Immature natural killer cell (primary cell): ENCODE data around the gene GHRH. TPM values are rescaled to one million over a fixed set of nuclear protein-coding genes. Genes with fewer than 3 reads are reported as not detected.

Experiments used
- DNase-seq, 3 donors: peaks; one replicate each; pipeline ENCODE4 v3.0.0; 2022; ENCODE audit warnings: mixed read lengths in 1 of 3
- H3K27ac Mint-ChIP-seq, 6 donors: one replicate each; pipeline ENCODE4 v1.8.0; 2020; ENCODE audit warnings: mixed read lengths in 6 of 6, mild to moderate bottlenecking in 5 of 6, inconsistent platforms in 4 of 6, moderate library complexity in 3 of 6
- H3K27me3 Mint-ChIP-seq, 3 donors: one replicate each; pipeline ENCODE4 v1.8.0; 2020 to 2021; ENCODE audit warnings: low read depth in 3 of 3, mild to moderate bottlenecking in 3 of 3, mixed read lengths in 3 of 3, moderate library complexity in 3 of 3, inconsistent platforms in 1 of 3
- H3K36me3 Mint-ChIP-seq, 3 donors: one replicate each; pipeline ENCODE4 v1.8.0; 2020; ENCODE audit warnings: mixed read lengths in 3 of 3, inconsistent platforms in 2 of 3, mild to moderate bottlenecking in 2 of 3
- H3K4me1 Mint-ChIP-seq, 2 donors: one replicate each; pipeline ENCODE4 v1.8.0; 2020; ENCODE audit warnings: inconsistent platforms in 2 of 2, mild to moderate bottlenecking in 2 of 2, mixed read lengths in 2 of 2, moderate library complexity in 1 of 2
- H3K4me3 Mint-ChIP-seq, 5 donors: one replicate each; pipeline ENCODE4 v1.8.0; 2020; ENCODE audit warnings: mild to moderate bottlenecking in 5 of 5, mixed read lengths in 5 of 5, inconsistent platforms in 3 of 5, moderate library complexity in 3 of 5
- H3K9me3 Mint-ChIP-seq, 6 donors: one replicate each; pipeline ENCODE4 v1.8.0; 2020; ENCODE audit warnings: mild to moderate bottlenecking in 6 of 6, mixed read lengths in 6 of 6, inconsistent platforms in 4 of 6, moderate library complexity in 3 of 6
- polyA plus RNA-seq, 3 donors: library from polyadenylated mRNA; unstranded; fragments of 300-500 nt; fragmentation: Illumina TruSeq; gene quantifications; one replicate each; pipeline ENCODE4 v1.2.3, GENCODE V29; 2021

The GHRH gene
- polyA plus RNA-seq, 3 donors from 2014 or later, result not detected

DNA sequence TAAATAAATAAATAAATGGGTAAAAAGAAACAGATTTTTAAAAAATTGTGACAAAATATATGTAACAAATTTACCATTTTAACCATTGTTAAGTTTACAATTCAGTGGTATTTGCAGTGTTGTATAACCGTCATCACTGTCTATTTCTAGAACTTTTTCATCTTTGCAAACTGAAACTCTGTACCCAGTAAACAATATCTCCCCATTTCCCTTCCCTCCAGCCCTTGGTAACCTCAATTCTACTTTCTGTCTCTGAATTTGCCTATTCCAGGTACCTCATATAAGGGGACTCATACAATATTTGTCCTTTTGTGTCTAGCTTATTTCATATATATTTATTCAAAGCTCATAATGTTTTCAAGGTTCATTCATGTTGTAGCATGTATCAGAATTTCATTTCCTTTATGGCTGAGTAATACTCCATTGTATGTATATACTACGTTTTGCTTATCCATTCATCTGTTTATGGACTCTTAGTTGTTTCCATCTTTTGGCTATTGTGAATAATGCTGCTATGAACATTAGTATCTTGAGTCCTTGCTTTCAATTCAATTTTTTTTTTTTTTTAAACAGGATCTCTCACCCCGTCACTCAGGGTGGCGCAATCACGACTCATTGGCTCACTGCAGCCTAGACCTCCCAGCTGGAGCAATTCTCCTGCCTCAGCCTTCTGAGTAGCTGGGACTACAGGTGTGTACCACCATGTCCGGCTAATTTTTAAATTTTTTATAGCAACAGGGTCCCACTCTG lies 36.8 kb upstream of the GHRH start:
- Mint-ChIP-seq H3K4me1 (peaks cover 27 to 60% of the 10 kb centered on the region in 2 donors), H3K27me3 (peaks cover 0 to 3% (median 2%) of the 10 kb centered on the region in 3 donors), H3K36me3 (peaks cover 6 to 37% (median 14%) of the 10 kb centered on the region in 3 donors), H3K27ac (peak overlapping the region in 1 of 6 donors; percentile 58), H3K9me3 (no peaks in the 10 kb centered on the region), H3K4me3 (no peak overlapping the region)
- no peak for DNase-seq

GRCh38 chr20:37297066-37297736 lies 35.6 kb upstream of the GHRH start:
- H3K27ac Mint-ChIP-seq, result no peak overlapping the region
- H3K9me3 Mint-ChIP-seq, result no peaks in the 10 kb centered on the region
- peaks cover 0 to 3% (median 2%) of the 10 kb centered on the region in 3 donors for H3K27me3 Mint-ChIP-seq
- H3K36me3 Mint-ChIP-seq, result peaks cover 10 to 41% (median 17%) of the 10 kb centered on the region in 3 donors
- no peak for DNase-seq
- peaks cover 29 to 68% of the 10 kb centered on the region in 2 donors for H3K4me1 Mint-ChIP-seq
- H3K4me3 Mint-ChIP-seq, result no peak overlapping the region

DNA sequence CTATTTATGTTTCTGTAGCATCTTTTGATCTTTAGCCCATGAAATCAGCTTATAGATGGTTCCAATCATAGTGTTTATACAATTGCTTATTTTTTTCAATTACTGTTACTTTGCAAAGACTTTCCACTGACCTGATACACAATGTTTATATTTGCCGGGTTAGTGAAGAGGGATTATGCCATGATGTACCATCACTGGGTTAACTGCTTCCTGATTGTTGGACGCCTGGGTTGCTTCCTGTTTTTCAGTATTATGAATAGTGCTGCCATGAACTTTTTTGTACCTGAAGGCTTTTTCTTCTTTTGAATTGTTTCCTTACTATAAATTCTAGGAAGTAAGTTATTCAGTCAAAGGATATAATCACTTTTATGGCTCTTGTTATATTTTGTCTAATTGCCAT lies 34.8 kb upstream of the GHRH start:
- Mint-ChIP-seq H3K4me1 (peaks cover 31 to 74% of the 10 kb centered on the region in 2 donors), H3K4me3 (no peak overlapping the region)

GRCh38 chr20:37295595-37295994 lies 34.0 kb upstream of the GHRH start:
- Mint-ChIP-seq H3K9me3 (no peaks in the 10 kb centered on the region), H3K4me3 (no peak overlapping the region), H3K4me1 (peaks cover 35 to 81% of the 10 kb centered on the region in 2 donors), H3K27me3 (peaks cover 0 to 3% (median 0%) of the 10 kb centered on the region in 3 donors), H3K36me3 (peaks cover 10 to 30% (median 21%) of the 10 kb centered on the region in 3 donors), H3K27ac (peak overlapping the region in 1 of 6 donors; percentile 12)
- no peak for DNase-seq

More for the DNA sequence above, 34.8 kb upstream of the GHRH start:
- Mint-ChIP-seq H3K27ac (peak overlapping the region in 2 of 6 donors; percentile 19 to 56), H3K9me3 (no peaks in the 10 kb centered on the region), H3K36me3 (peaks cover 10 to 33% (median 18%) of the 10 kb centered on the region in 3 donors), H3K27me3 (peaks cover 0 to 3% (median 0%) of the 10 kb centered on the region in 3 donors)
- DNase-seq, result no peak

DNA sequence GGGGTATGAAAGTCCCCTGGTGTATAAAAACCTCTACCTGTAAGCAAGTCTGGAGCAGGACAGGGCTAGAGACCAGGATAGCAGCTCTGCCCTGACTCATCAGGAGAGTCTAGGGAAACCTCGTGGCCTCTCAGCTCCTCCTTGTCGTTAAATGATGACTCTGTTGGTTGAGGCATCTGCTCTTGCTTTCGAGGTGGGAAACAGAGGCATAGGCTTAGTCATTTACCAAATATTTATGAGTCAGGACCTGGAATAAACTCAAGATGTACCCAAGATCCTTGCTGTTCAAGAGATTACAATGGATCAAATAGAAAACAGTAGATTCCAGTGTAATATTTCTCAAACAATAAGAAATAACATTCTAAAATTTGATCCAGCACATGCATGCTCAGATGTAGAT lies 33.4 kb upstream of the GHRH start:
- Mint-ChIP-seq H3K27ac (no peak overlapping the region), H3K4me3 (no peak overlapping the region)

GRCh38 chr20:37294262-37294981 lies 32.8 kb upstream of the GHRH start:
- no peak for DNase-seq
- Mint-ChIP-seq H3K27ac (no peak overlapping the region), H3K36me3 (peaks cover 10 to 22% (median 14%) of the 10 kb centered on the region in 3 donors), H3K4me1 (peaks cover 37 to 80% of the 10 kb centered on the region in 2 donors), H3K9me3 (no peaks in the 10 kb centered on the region), H3K4me3 (no peak overlapping the region), H3K27me3 (peaks cover under 1 to 1% (median under 1%) of the 10 kb centered on the region in 3 donors)

More for the DNA sequence above, 33.4 kb upstream of the GHRH start:
- peaks cover 10 to 24% (median 15%) of the 10 kb centered on the region in 3 donors for H3K36me3 Mint-ChIP-seq
- H3K4me1 Mint-ChIP-seq, result peaks cover 35 to 81% of the 10 kb centered on the region in 2 donors
- no peak for DNase-seq
- no peaks in the 10 kb centered on the region for H3K27me3 Mint-ChIP-seq
- H3K9me3 Mint-ChIP-seq, result no peaks in the 10 kb centered on the region

- Mint-ChIP-seq H3K4me3 (no peak overlapping the region), H3K27ac (peak overlapping the region in 1 of 6 donors; percentile 2), H3K27me3 (peaks cover 2 to 6% (median 6%) of the 10 kb centered on the region in 3 donors), H3K36me3 (peaks cover 10 to 20% (median 14%) of the 10 kb centered on the region in 3 donors), H3K9me3 (no peaks in the 10 kb centered on the region), H3K4me1 (peaks cover 43 to 83% of the 10 kb centered on the region in 2 donors)
- no peak for DNase-seq
Observed at GRCh38 chr20:37293301-37293943, 31.8 kb upstream of the GHRH start.

- Mint-ChIP-seq H3K27me3 (peaks cover 2 to 9% (median 6%) of the 10 kb centered on the region in 3 donors), H3K27ac (peak overlapping the region; percentile 38 to 91 (median 74)), H3K4me1 (peaks cover 42 to 74% of the 10 kb centered on the region in 2 donors), H3K4me3 (peak overlapping the region in 4 of 5 donors; percentile 41 to 92 (median 59)), H3K9me3 (no peaks in the 10 kb centered on the region), H3K36me3 (peaks cover 10 to 18% (median 14%) of the 10 kb centered on the region in 3 donors)
- DNase-seq, result no peak
Observed at GRCh38 chr20:37291724-37292126, 30.1 kb upstream of the GHRH start.

DNA sequence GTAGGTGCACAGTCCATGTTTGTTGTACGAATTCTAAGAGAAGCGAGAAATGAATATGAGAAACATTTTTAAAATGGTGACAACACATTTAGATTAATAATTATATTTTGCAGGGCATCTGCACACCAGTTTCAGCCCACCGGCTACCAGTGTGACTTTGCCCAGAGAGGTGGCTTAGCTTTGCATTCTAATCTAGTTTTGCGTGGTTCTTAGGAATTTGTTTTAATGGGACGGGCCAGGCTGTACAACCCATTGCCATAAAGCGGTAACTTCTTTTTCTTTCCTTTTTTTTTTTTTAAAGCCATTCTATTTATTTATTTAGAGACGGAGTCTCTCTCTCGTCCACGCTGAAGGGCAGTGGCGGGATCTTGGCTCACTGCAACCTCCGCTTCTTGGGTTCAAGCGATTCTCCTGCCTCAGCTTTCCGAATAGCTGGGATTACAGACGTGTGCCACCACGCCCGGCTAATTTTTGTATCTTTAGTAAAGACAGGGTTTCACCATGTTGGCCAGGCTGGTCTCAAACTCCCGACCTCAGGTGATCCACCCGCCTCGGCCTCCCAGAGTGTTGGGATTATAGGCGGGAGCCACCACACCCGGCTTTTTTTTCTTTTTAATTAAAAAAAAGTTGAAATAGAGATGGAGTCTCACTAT lies 28.7 kb upstream of the GHRH start:
- no peaks in the 10 kb centered on the region for H3K9me3 Mint-ChIP-seq
- H3K4me1 Mint-ChIP-seq, result peaks cover 36 to 59% of the 10 kb centered on the region in 2 donors
- H3K27ac Mint-ChIP-seq, result peak overlapping the region; percentile 91 to 98 (median 96)
- no peak for DNase-seq
- peak overlapping the region; percentile 91 to 96 (median 94) for H3K4me3 Mint-ChIP-seq
- H3K36me3 Mint-ChIP-seq, result peaks cover 10 to 18% (median 14%) of the 10 kb centered on the region in 3 donors
- H3K27me3 Mint-ChIP-seq, result peaks cover 2 to 9% (median 6%) of the 10 kb centered on the region in 3 donors

DNA sequence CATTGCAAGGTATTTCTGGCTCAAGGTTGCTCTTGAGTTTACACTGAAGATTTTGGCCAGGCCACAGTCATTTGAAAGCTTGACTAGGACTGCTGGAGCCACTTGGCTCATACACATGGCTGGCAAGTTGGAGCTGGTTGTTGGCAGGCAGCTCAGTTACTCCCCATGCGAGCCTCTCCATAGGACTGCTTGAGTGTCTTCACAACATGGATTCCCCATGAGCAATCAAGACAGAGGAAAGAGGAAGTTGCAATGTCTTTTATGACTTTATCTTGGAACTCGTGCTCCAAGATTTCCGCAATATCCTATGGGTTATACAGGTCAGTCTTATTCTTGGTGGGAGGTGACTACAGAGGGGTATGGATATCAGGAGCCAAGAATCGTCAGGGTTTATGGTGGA lies 26.5 kb upstream of the GHRH start:
- peaks cover 4 to 10% (median 5%) of the 10 kb centered on the region in 3 donors for H3K36me3 Mint-ChIP-seq
- no peaks in the 10 kb centered on the region for H3K9me3 Mint-ChIP-seq

GRCh38 chr20:37285664-37286374 lies 24.2 kb upstream of the GHRH start:
- Mint-ChIP-seq H3K9me3 (no peaks in the 10 kb centered on the region), H3K4me1 (peaks cover 11 to 18% of the 10 kb centered on the region in 2 donors), H3K27me3 (peaks cover 2 to 13% (median 11%) of the 10 kb centered on the region in 3 donors), H3K4me3 (no peak overlapping the region), H3K36me3 (no peaks in the 10 kb centered on the region), H3K27ac (no peak overlapping the region)
- DNase-seq, result no peak

More for the DNA sequence above, 26.5 kb upstream of the GHRH start:
- DNase-seq, result no peak
- Mint-ChIP-seq H3K4me3 (peak overlapping the region in 4 of 5 donors; percentile 82 to 95 (median 85)), H3K27ac (peak overlapping the region in 5 of 6 donors; percentile 51 to 91 (median 89)), H3K4me1 (peaks cover 22 to 38% of the 10 kb centered on the region in 2 donors), H3K27me3 (peaks cover 2 to 11% (median 8%) of the 10 kb centered on the region in 3 donors)

GRCh38 chr20:37284691-37285161 lies 23.1 kb upstream of the GHRH start:
- Mint-ChIP-seq H3K4me1 (peaks cover 7 to 9% of the 10 kb centered on the region in 2 donors), H3K36me3 (no peaks in the 10 kb centered on the region), H3K27ac (no peak overlapping the region), H3K4me3 (no peak overlapping the region), H3K9me3 (no peaks in the 10 kb centered on the region), H3K27me3 (peaks cover 2 to 13% (median 11%) of the 10 kb centered on the region in 3 donors)
- no peak for DNase-seq
